Body of pancreas (tissue), 4 donors: ENCODE data around the gene SLC35E1. TPM values are rescaled to one million over a fixed set of nuclear protein-coding genes. Genes with fewer than 3 reads are reported as not detected.

Source experiments
- ATAC-seq: fragments of 150-250 bp; one replicate; pipeline ENCODE4 v1.9.1; 2016
- DNase-seq, 4 donors: peaks; one replicate each; pipeline ENCODE4 v3.0.0-alpha.2; 2019
- H3K27ac ChIP-seq, 4 donors: fragments of 200-600 bp; sonication (generic); 1 replicate in 3 of 4; 2 replicates in 1 of 4; pipeline versions ENCODE4 v1.5.1 to v1.6.1; 2016 to 2019; ENCODE audit warnings: mild to moderate bottlenecking in 1 of 4, mixed read lengths in 1 of 4, moderate library complexity in 1 of 4
- H3K27me3 ChIP-seq, 2 donors: fragments of 200-600 bp; sonication (generic); one replicate each; pipeline ENCODE4 v1.6.0; 2016; ENCODE audit warnings: mild to moderate bottlenecking in 1 of 2
- H3K36me3 ChIP-seq, 2 donors: fragments of 200-600 bp; sonication (generic); replicated peaks in 1 of 2; 2 replicates each; pipeline ENCODE4 v1.5.1; 2016; ENCODE audit warnings: low read depth in 2 of 2; ENCODE audit not compliant: insufficient read depth in 1 of 2
- H3K4me1 ChIP-seq: fragments of 200-600 bp; sonication (generic); one replicate; pipeline ENCODE4 v1.6.0; 2016
- H3K4me3 ChIP-seq, 2 donors: fragments of 200-600 bp; sonication (generic); 1 replicate in 1 of 2; 2 replicates in 1 of 2; pipeline ENCODE4 v1.5.1; 2016 to 2019
- H3K9me3 ChIP-seq, 3 donors: fragments of 200-600 bp; sonication (generic); 1 replicate in 2 of 3; 2 replicates in 1 of 3; pipeline ENCODE4 v1.5.1; 2016
- POLR2A ChIP-seq, 3 donors: fragments of 450-650 bp; IDR thresholded peaks; one replicate each; pipeline ENCODE4 v1.6.1; 2016; ENCODE audit warnings: antibody characterized with exemption in 3 of 3, mild to moderate bottlenecking in 2 of 3
- WGBS, 2 donors: methylation state at CpG; one replicate each; pipeline ENCODE4 v1.1.5; 2017; 5-methylcytosine and 5-hydroxymethylcytosine counted together
- intact Hi-C: fragments of 100-400 bp; cut with DNase I; formaldehyde crosslinking; loops from one replicate; pipeline ENCODE4 v1.15.1; 2023
- total RNA-seq, 2 donors: library from RNA; depleted of rRNA; stranded (reverse); fragments of >200 nt; gene quantifications; one replicate each; pipeline ENCODE4 v1.1.0, GENCODE V29; 2016
- TF ChIP-seq, protein P1 (sequence below), 7 experiments: fragments of 450-650 bp in 4 of 7; fragments of 200-600 bp in 3 of 7; sonication (generic) in 3 of 7; IDR thresholded peaks; one replicate each; pipeline ENCODE4 v1.5.1; 2016 to 2019; ENCODE audit warnings: antibody characterized with exemption in 7 of 7

Gene SLC35E1
- 10 to 100 TPM; 27.0 to 66.3 TPM for total RNA-seq

DNA sequence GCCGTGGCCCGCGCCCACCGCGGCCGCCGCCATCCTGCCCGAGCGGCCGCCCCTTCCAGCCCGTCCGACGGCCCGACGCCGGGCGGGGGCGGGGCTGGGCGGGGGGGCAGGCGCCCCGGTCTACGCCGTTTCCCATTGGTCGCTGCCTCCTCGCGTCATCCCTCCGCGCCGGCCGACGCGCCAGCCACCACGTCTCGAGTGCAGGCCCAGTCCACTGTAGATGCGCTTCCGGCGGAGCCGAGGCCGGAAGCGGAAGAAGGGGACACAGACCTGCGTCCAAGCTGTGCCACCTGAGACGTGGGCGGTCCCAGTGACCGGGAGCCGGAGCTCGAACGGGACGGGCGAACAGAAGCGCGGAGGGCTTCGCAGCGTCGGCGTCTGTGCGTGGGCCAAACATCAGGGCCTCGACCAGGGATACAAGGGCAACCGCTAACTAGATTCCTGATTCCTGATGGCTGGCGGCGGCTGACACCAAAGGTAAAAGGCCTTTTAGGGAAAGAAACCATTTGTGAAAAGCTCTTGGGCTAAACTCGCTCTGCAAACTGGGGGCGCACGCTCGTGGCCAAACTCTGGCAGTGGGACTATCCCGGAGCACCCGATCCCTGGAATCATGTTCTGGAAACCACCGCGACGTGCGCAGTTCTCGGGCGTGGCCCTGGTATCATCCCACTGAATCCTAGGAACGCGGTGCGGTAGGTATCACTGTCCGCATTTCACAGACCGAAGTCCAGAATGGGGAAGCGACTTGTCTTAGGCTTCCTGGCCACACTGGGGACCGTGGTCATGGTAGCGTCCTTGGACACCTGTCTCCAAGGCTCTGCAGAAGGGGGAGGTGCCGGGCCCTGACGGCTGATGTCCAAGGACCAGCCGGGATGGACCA, at the start of gene SLC35E1:
Gene SLC35E1 (minus strand): TSS at position 84 of the 880 bp plus-strand sequence. CDS start 51 bp downstream, at position 33.
- Histone ChIP-seq H3K27ac (peak within 1 kb of the TSS; percentile 61 to 91 (median 84)), H3K4me1 (peaks cover 56% of the 10 kb centered on the region), H3K9me3 (no peaks in the 10 kb centered on the region), H3K4me3 (peak within 1 kb of the TSS; percentile 79 to 86), H3K36me3 (peaks cover 0 to 6% of the 10 kb centered on the region in 2 donors), H3K27me3 (no peaks in the 10 kb centered on the region)
- DNase-seq: peak; percentile 97 to 98 (median 97)
- peak; percentile 96 for ATAC-seq
- intact Hi-C loops: loop anchor here (10.0 kb wide), 1 partner anchor 52 kb away; the partner anchor contains the start of gene MED26
- whole genome bisulfite sequencing, 2 donors: 0 to 1% methylated on average over 17 to 78 of the region's 83 CpGs
- TF ChIP-seq POLR2A (IDR thresholded peaks at IDR 0.05): peak; percentile 65 to 87 (median 87)
- TF ChIP-seq, protein P1, sequence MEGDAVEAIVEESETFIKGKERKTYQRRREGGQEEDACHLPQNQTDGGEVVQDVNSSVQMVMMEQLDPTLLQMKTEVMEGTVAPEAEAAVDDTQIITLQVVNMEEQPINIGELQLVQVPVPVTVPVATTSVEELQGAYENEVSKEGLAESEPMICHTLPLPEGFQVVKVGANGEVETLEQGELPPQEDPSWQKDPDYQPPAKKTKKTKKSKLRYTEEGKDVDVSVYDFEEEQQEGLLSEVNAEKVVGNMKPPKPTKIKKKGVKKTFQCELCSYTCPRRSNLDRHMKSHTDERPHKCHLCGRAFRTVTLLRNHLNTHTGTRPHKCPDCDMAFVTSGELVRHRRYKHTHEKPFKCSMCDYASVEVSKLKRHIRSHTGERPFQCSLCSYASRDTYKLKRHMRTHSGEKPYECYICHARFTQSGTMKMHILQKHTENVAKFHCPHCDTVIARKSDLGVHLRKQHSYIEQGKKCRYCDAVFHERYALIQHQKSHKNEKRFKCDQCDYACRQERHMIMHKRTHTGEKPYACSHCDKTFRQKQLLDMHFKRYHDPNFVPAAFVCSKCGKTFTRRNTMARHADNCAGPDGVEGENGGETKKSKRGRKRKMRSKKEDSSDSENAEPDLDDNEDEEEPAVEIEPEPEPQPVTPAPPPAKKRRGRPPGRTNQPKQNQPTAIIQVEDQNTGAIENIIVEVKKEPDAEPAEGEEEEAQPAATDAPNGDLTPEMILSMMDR (IDR thresholded peaks at IDR 0.05): no peak

GRCh38 chr19:16621165-16621800, 49.1 kb upstream of the SLC35E1 start:
- intact Hi-C loops: loop anchor here (10.0 kb wide), 1 partner anchor 46 kb away; the partner anchor contains the start of gene SLC35E1
- Histone ChIP-seq H3K27ac (no peak overlapping the region), H3K36me3 (no peaks in the 10 kb centered on the region), H3K4me3 (no peak overlapping the region), H3K27me3 (no peaks in the 10 kb centered on the region), H3K9me3 (no peaks in the 10 kb centered on the region), H3K4me1 (peaks cover 45% of the 10 kb centered on the region)
- no peak for DNase-seq
- 85 to 90% methylated on average over 6 to 7 of the region's 7 CpGs for WGBS, 2 donors
- no peak for TF ChIP-seq POLR2A (IDR thresholded peaks at IDR 0.05)
- TF ChIP-seq, protein P1 (IDR thresholded peaks at IDR 0.05): no peak
- ATAC-seq: no peak

GRCh38 chr19:16620584-16620983, 48.4 kb upstream of the SLC35E1 start:
- no peak for DNase-seq
- Histone ChIP-seq H3K4me1 (peaks cover 38% of the 10 kb centered on the region), H3K9me3 (no peaks in the 10 kb centered on the region), H3K36me3 (no peaks in the 10 kb centered on the region), H3K27ac (no peak overlapping the region), H3K4me3 (no peak overlapping the region), H3K27me3 (no peaks in the 10 kb centered on the region)
- TF ChIP-seq, protein P1 (IDR thresholded peaks at IDR 0.05): no peak
- TF ChIP-seq POLR2A (IDR thresholded peaks at IDR 0.05): no peak
- ATAC-seq: no peak
- intact Hi-C loops: loop anchor here (10.0 kb wide), 1 partner anchor 46 kb away; the partner anchor contains the start of gene SLC35E1
- WGBS, 2 donors: 38 to 43% methylated on average over 3 of the region's 3 CpGs

DNA sequence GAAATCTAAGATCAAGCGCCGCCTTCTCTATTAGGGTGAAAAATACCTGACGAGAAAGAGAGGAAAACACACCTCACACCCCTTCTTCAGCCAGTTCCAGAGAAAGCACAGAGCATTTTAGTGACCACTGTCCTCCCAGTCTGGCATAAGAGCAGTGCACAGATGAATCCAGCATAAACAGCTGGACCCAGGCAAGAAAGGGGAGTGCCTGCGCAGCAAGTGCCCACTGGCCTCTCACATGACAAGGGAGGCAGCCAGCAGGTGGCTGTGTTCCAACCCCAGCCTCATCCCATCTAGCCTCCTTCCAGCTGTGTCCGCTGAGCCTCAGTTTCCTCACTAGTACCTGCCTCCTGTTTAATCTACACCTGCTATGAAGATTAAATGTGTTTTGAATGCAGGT, 47.8 kb upstream of the SLC35E1 start:
- intact Hi-C loops: loop anchor here (10.0 kb wide), 1 partner anchor 45 kb away; the partner anchor contains the start of gene SLC35E1
- Histone ChIP-seq H3K27ac (no peak overlapping the region), H3K4me1 (peaks cover 37% of the 10 kb centered on the region), H3K27me3 (no peaks in the 10 kb centered on the region), H3K4me3 (no peak overlapping the region), H3K9me3 (no peaks in the 10 kb centered on the region), H3K36me3 (no peaks in the 10 kb centered on the region)
- TF ChIP-seq, protein P1 (IDR thresholded peaks at IDR 0.05): no peak
- no peak for TF ChIP-seq POLR2A (IDR thresholded peaks at IDR 0.05)
- no peak for ATAC-seq
- 75 to 88% methylated on average over 4 to 5 of the region's 5 CpGs for WGBS, 2 donors
- DNase-seq: no peak
